WTC11 (cell line): ENCODE measurements around the gene ADA. TPM values are rescaled to one million over a fixed set of nuclear protein-coding genes. Genes with fewer than 3 reads are reported as not detected.

Source experiments
- ATAC-seq: fragments of 200-7000 bp; cut with Tn5 transposase; 2 replicates; pipeline ENCODE4 v1.10.0; 2021; ENCODE audit warnings: mild to moderate bottlenecking, moderate library complexity
- CTCF ChIA-PET: fragments of 300-600 bp; sonication (Branson Sonifier 250); formaldehyde crosslinking; loops from one replicate; lab custom pipeline; 2021; ENCODE audit warnings: antibody characterized with exemption; lab: Charles Lee
- POLR2A ChIA-PET: fragments of 350-600 bp; sonication (Branson Sonifier 250); formaldehyde crosslinking; loops from one replicate; lab custom pipeline; 2021; ENCODE audit warnings: antibody characterized with exemption; lab: Charles Lee
- DNase-seq: peaks from one replicate; pipeline ENCODE4 v3.0.0; 2021; ENCODE audit warnings: low spot score
- H3K27ac Mint-ChIP-seq: 2 replicates; pipeline ENCODE4 v1.8.0; 2021; ENCODE audit warnings: mixed read lengths
- H3K27me3 Mint-ChIP-seq: 2 replicates; pipeline ENCODE4 v1.8.0; 2021; ENCODE audit warnings: low read depth, mild to moderate bottlenecking, moderate library complexity, mixed read lengths
- H3K36me3 Mint-ChIP-seq: 2 replicates; pipeline ENCODE4 v1.8.0; 2021; ENCODE audit warnings: mixed read lengths
- H3K4me1 Mint-ChIP-seq: 2 replicates; pipeline ENCODE4 v1.8.0; 2022; ENCODE audit warnings: mixed read lengths
- H3K4me3 Mint-ChIP-seq: 2 replicates; pipeline ENCODE4 v1.8.0; 2021; ENCODE audit warnings: mild to moderate bottlenecking, moderate library complexity, mixed read lengths
- H3K9me3 Mint-ChIP-seq: 2 replicates; pipeline ENCODE4 v1.8.0; 2021; ENCODE audit warnings: mixed read lengths
- CDX4 ChIP-seq: fragments of 250-450 bp; sonication (Bioruptor Pico); IDR thresholded peaks from 2 replicates; pipeline ENCODE4 v1.9.0; 2021; ENCODE audit warnings: moderate library complexity, mild to moderate bottlenecking, inconsistent platforms, borderline replicate concordance
- ELF4 ChIP-seq: sonication (generic); formaldehyde crosslinking; IDR thresholded peaks from 2 replicates; pipeline ENCODE4 v1.8.1; 2022; ENCODE audit warnings: low read depth, mild to moderate bottlenecking, moderate library complexity, missing genetic modification reagents
- ESRRA ChIP-seq: sonication (generic); formaldehyde crosslinking; IDR thresholded peaks from 2 replicates; pipeline ENCODE4 v1.8.1; 2022; ENCODE audit warnings: mild to moderate bottlenecking, missing genetic modification reagents, borderline replicate concordance
- FOXP1 ChIP-seq: sonication (generic); formaldehyde crosslinking; IDR thresholded peaks from 2 replicates; pipeline ENCODE4 v1.8.0; 2022; ENCODE audit warnings: missing genetic modification reagents, mild to moderate bottlenecking, moderate library complexity, borderline replicate concordance
- GRHL2 ChIP-seq: fragments of 250-450 bp; sonication (Bioruptor Pico); IDR thresholded peaks from 2 replicates; pipeline ENCODE4 v1.8.0; 2022; ENCODE audit warnings: mild to moderate bottlenecking, moderate library complexity; ENCODE audit not compliant: insufficient replicate concordance, severe bottlenecking
- MLX ChIP-seq: sonication (generic); formaldehyde crosslinking; IDR thresholded peaks from 2 replicates; pipeline ENCODE4 v1.8.1; 2023; ENCODE audit warnings: mild to moderate bottlenecking, missing genetic modification reagents, moderate library complexity
- OVOL2 ChIP-seq: fragments of 250-450 bp; sonication (Bioruptor Pico); IDR thresholded peaks from 2 replicates; pipeline ENCODE4 v1.9.0; 2021; ENCODE audit warnings: mild to moderate bottlenecking, borderline replicate concordance
- PRDM15 ChIP-seq: sonication (generic); formaldehyde crosslinking; IDR thresholded peaks from 2 replicates; pipeline ENCODE4 v1.8.0; 2022; ENCODE audit warnings: missing genetic modification reagents
- PREB ChIP-seq: sonication (generic); formaldehyde crosslinking; IDR thresholded peaks from 2 replicates; pipeline ENCODE4 v1.8.1; 2022; ENCODE audit warnings: mild to moderate bottlenecking, missing genetic modification reagents, moderate library complexity, borderline replicate concordance
- PRRX2 ChIP-seq: fragments of 250-450 bp; sonication (Bioruptor Pico); IDR thresholded peaks from 2 replicates; pipeline ENCODE4 v1.8.0; 2021; ENCODE audit warnings: mild to moderate bottlenecking
- RELA ChIP-seq: sonication (generic); formaldehyde crosslinking; IDR thresholded peaks from 2 replicates; pipeline ENCODE4 v1.8.1; 2022; ENCODE audit warnings: missing genetic modification reagents, mild to moderate bottlenecking, borderline replicate concordance
- SMAD3 ChIP-seq: sonication (generic); formaldehyde crosslinking; IDR thresholded peaks from 2 replicates; pipeline ENCODE4 v1.8.0; 2022; ENCODE audit warnings: missing genetic modification reagents, mild to moderate bottlenecking, borderline replicate concordance
- SMAD4 ChIP-seq: sonication (generic); formaldehyde crosslinking; IDR thresholded peaks from 2 replicates; pipeline ENCODE4 v1.8.0; 2022; ENCODE audit warnings: mild to moderate bottlenecking, missing genetic modification reagents
- SOX15 ChIP-seq: fragments of 250-450 bp; sonication (Bioruptor Pico); IDR thresholded peaks from 2 replicates; pipeline ENCODE4 v1.9.0; 2021; ENCODE audit warnings: mild to moderate bottlenecking
- TEAD4 ChIP-seq: sonication (generic); formaldehyde crosslinking; IDR thresholded peaks from 2 replicates; pipeline ENCODE4 v1.8.0; 2022; ENCODE audit warnings: mild to moderate bottlenecking, missing genetic modification reagents
- USF1 ChIP-seq: sonication (generic); formaldehyde crosslinking; IDR thresholded peaks from 2 replicates; pipeline ENCODE4 v1.8.0; 2022; ENCODE audit warnings: mild to moderate bottlenecking, missing genetic modification reagents
- USF2 ChIP-seq: sonication (generic); formaldehyde crosslinking; IDR thresholded peaks from 2 replicates; pipeline ENCODE4 v1.8.1; 2023; ENCODE audit warnings: mild to moderate bottlenecking, missing genetic modification reagents, moderate library complexity
- ZNF121 ChIP-seq: sonication (generic); formaldehyde crosslinking; IDR thresholded peaks from 2 replicates; pipeline ENCODE4 v1.8.0; 2023; ENCODE audit warnings: missing genetic modification reagents
- ZNF263 ChIP-seq: sonication (generic); formaldehyde crosslinking; IDR thresholded peaks from 2 replicates; pipeline ENCODE4 v1.8.1; 2022; ENCODE audit warnings: low read depth, mild to moderate bottlenecking, moderate library complexity, missing genetic modification reagents
- ZNF425 ChIP-seq: fragments of 250-450 bp; sonication (Bioruptor Pico); conservative IDR thresholded peaks from 2 replicates; pipeline ENCODE4 v1.9.0; 2021; ENCODE audit warnings: mild to moderate bottlenecking
- total RNA-seq: library from RNA; stranded (reverse); gene quantifications from 3 replicates; pipeline ENCODE4 v1.2.3, GENCODE V29; 2021

The ADA gene
- total RNA-seq, 1 experiment from 2014 or later, result 19.7 TPM

- POLR2A ChIA-PET, result no interaction called here
- ATAC-seq, result no peak
- CTCF ChIA-PET, result no interaction called here
These were observed 50.2 kb downstream of the ADA start for GRCh38 chr20:44601236-44601671.

GRCh38 chr20:44600758-44601201 is 50.7 kb downstream of the ADA start:
- ATAC-seq (no peak), DNase-seq (no peak)
- H3K9me3 Mint-ChIP-seq, result no peaks in the 10 kb centered on the region
- no peak overlapping the region for H3K27ac Mint-ChIP-seq
- peaks cover 34% of the 10 kb centered on the region for H3K4me1 Mint-ChIP-seq
- no peak overlapping the region for H3K4me3 Mint-ChIP-seq
- H3K36me3 Mint-ChIP-seq, result no peaks in the 10 kb centered on the region
- POLR2A ChIA-PET, result no interaction called here
- CTCF ChIA-PET, result interaction anchor here (0.7 kb wide), 1 partner anchor 131 kb away, joined by 3 read pairs; no protein-coding TSS in a partner anchor
- H3K27me3 Mint-ChIP-seq, result no peaks in the 10 kb centered on the region
- TF ChIP-seq SOX15 (CRISPR knock-in tag), result no peak
- no peak for TF ChIP-seq SMAD4 (CRISPR knock-in tag)
- no peak for TF ChIP-seq ESRRA (CRISPR knock-in tag)
- no peak for TF ChIP-seq CDX4
- TF ChIP-seq ZNF425 (CRISPR knock-in tag), result no peak
- no peak for TF ChIP-seq TEAD4 (CRISPR knock-in tag)
- TF ChIP-seq FOXP1 (CRISPR knock-in tag), result no peak
- TF ChIP-seq ZNF263 (CRISPR knock-in tag), result no peak
- no peak for TF ChIP-seq PRRX2
- TF ChIP-seq RELA, result no peak
- no peak for TF ChIP-seq USF1 (CRISPR knock-in tag)
- no peak for TF ChIP-seq ELF4

More at GRCh38 chr20:44601236-44601671, 50.2 kb downstream of the ADA start:
- no peaks in the 10 kb centered on the region; the same call in 1 of the 2 replicates for H3K36me3 Mint-ChIP-seq
- no peak overlapping the region for H3K27ac Mint-ChIP-seq
- H3K4me3 Mint-ChIP-seq, result no peak overlapping the region
- TF ChIP-seq GRHL2, result no peak
- no peak for TF ChIP-seq SMAD3 (CRISPR knock-in tag)
- TF ChIP-seq SMAD4 (CRISPR knock-in tag), result no peak
- TF ChIP-seq PRDM15 (CRISPR knock-in tag), result no peak
- TF ChIP-seq PREB, result no peak
- TF ChIP-seq MLX (CRISPR knock-in tag), result no peak
- TF ChIP-seq OVOL2, result no peak
- no peak for TF ChIP-seq ZNF121
- no peak for TF ChIP-seq USF2 (CRISPR knock-in tag)
- DNase-seq, result no peak
- H3K9me3 Mint-ChIP-seq, result peaks cover 4% of the 10 kb centered on the region; the same call in 1 of the 2 replicates
- H3K27me3 Mint-ChIP-seq, result no peaks in the 10 kb centered on the region
- peaks cover 30% of the 10 kb centered on the region for H3K4me1 Mint-ChIP-seq
